Prostate gland (tissue), 2 donors: ENCODE results near the gene ANKRD45.

ENCODE experiments used
- POLR2A ChIP-seq: fragments of 450-650 bp; IDR thresholded peaks from one replicate; pipeline ENCODE4 v1.6.1; 2016; ENCODE audit warnings: antibody characterized with exemption, mild to moderate bottlenecking
- TF ChIP-seq, protein P1 (sequence below), 4 experiments: fragments of 200-600 bp in 2 of 4; fragments of 450-650 bp in 2 of 4; sonication (generic) in 2 of 4; IDR thresholded peaks; 1 replicate in 3 of 4; 2 replicates in 1 of 4; pipeline ENCODE4 v1.5.1; 2016 to 2019; ENCODE audit warnings: antibody characterized with exemption in 4 of 4, mild to moderate bottlenecking in 2 of 4, moderate library complexity in 2 of 4

DNA sequence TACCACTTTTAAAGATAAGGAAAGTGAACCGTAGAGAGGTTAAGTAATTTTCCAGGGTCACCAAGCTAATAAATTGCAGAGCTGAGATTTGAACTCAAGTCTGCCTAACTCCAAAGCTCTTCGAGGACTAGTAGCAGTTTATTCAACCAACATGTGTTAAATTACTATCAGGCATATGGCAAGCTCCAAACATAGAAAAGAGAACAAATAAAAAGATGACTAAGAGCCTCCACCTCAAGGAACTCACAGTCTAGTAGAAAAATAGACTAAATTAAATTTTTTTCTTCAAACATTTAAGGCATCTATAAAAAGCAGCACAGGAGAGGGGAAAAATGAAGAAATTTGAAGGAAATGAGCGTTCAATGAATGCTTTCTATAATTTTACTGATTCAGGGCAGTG, 89.0 kb downstream of the ANKRD45 start:
- TF ChIP-seq, protein P1, sequence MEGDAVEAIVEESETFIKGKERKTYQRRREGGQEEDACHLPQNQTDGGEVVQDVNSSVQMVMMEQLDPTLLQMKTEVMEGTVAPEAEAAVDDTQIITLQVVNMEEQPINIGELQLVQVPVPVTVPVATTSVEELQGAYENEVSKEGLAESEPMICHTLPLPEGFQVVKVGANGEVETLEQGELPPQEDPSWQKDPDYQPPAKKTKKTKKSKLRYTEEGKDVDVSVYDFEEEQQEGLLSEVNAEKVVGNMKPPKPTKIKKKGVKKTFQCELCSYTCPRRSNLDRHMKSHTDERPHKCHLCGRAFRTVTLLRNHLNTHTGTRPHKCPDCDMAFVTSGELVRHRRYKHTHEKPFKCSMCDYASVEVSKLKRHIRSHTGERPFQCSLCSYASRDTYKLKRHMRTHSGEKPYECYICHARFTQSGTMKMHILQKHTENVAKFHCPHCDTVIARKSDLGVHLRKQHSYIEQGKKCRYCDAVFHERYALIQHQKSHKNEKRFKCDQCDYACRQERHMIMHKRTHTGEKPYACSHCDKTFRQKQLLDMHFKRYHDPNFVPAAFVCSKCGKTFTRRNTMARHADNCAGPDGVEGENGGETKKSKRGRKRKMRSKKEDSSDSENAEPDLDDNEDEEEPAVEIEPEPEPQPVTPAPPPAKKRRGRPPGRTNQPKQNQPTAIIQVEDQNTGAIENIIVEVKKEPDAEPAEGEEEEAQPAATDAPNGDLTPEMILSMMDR (IDR thresholded peaks at IDR 0.05), result no peak
- TF ChIP-seq POLR2A, result no peak
